PC-3 (cell line): ENCODE data around the gene HUNK.

ENCODE experiments used
- CTCF ChIP-seq: fragments of 300-600 bp; sonication (generic); conservative IDR thresholded peaks from 2 replicates; pipeline ENCODE4 v1.5.1; 2017; ENCODE audit warnings: antibody characterized with exemption, low read depth, mild to moderate bottlenecking, low read length
- EZH2phosphoT487 ChIP-seq: fragments of 300-600 bp; sonication (generic); IDR thresholded peaks from 2 replicates; pipeline ENCODE4 v1.6.1; 2018; ENCODE audit warnings: mild to moderate bottlenecking, antibody characterized with exemption, low read length, borderline replicate concordance

DNA sequence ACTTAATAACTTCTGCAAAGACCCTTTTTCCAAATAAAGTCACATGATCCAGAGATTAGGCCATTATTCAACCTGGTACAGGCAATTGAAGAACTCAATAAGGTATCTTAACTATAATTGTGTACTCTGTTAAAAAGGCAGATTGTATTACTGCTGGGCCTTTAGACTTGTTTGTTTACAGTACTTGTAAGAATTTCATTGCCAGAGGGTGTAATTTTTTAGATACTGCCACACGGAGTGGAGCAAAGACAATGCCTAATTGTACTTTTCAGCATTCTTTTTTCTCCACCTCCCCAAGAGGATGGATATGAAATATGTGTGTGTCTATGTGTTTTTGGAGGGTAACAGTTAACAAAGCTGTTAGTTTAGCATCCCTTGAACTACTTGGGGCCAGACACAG is 47.5 kb downstream of the HUNK start:
- no peak for TF ChIP-seq CTCF
- TF ChIP-seq EZH2phosphoT487, result no peak
